ENCODE data around the gene SUPT6H. TPM values are rescaled to one million over a fixed set of nuclear protein-coding genes. Genes with fewer than 3 reads are reported as not detected.

Gene SUPT6H
- total RNA-seq, 1 experiment from 2014 or later: 57.9 TPM

GRCh38 chr17:28749516-28750177 is 87.6 kb downstream of the SUPT6H start:
- DNase-seq (ENCODE audit: low spot score): no peak

GRCh38 chr17:28750178-28751047 is 88.4 kb downstream of the SUPT6H start:
- DNase-seq (ENCODE audit: low spot score): peak; percentile 97

GRCh38 chr17:28751600-28752366 is 89.8 kb downstream of the SUPT6H start:
- no peak for DNase-seq (ENCODE audit: low spot score)

Small RNAs within 50 kb of the gene (small RNA-seq; reads per million reads assigned to genes)
- gene SNORD42A (not detected), gene SNORD42B (not detected), gene SNORD4A (not detected), gene SNORD4B (not detected)

Other genes starting within 250 kb of the SUPT6H start
- not detected in 2 replicates for gene SLC13A2, start 188.6 kb upstream of the SUPT6H start, total RNA-seq (2014; rRNA removed; shearing (Covaris generic))
- not detected in 2 replicates for gene FOXN1, start 155.9 kb upstream of the SUPT6H start, total RNA-seq (2014; rRNA removed; shearing (Covaris generic))
- gene UNC119, start 109.6 kb upstream of the SUPT6H start, total RNA-seq (2014; rRNA removed; shearing (Covaris generic)): 28.9 and 36.7 TPM in 2 replicates
- gene PIGS, start 90.7 kb upstream of the SUPT6H start, total RNA-seq (2014; rRNA removed; shearing (Covaris generic)): 62.5 and 65.8 TPM in 2 replicates
- 43.5 and 46.9 TPM in 2 replicates for gene ALDOC, start 85.3 kb upstream of the SUPT6H start, total RNA-seq (2014; rRNA removed; shearing (Covaris generic))
- 62.5 and 71.2 TPM in 2 replicates for gene SPAG5, start 63.2 kb upstream of the SUPT6H start, total RNA-seq (2014; rRNA removed; shearing (Covaris generic))
- gene RSKR, start 48.0 kb upstream of the SUPT6H start, total RNA-seq (2014; rRNA removed; shearing (Covaris generic)): 11.1 and 12.1 TPM in 2 replicates
- 127 and 129 TPM in 2 replicates for gene BLTP2, start 17.0 kb upstream of the SUPT6H start, total RNA-seq (2014; rRNA removed; shearing (Covaris generic))
- 50.7 and 52.6 TPM in 2 replicates for gene SDF2, start 299 bp upstream of the SUPT6H start, total RNA-seq (2014; rRNA removed; shearing (Covaris generic))
- 1.7 and 3.8 TPM in 2 replicates for gene PROCA1, start 49.7 kb downstream of the SUPT6H start, total RNA-seq (2014; rRNA removed; shearing (Covaris generic))
- gene RAB34, start 55.7 kb downstream of the SUPT6H start, total RNA-seq (2014; rRNA removed; shearing (Covaris generic)): 0.97 TPM in 1 of 2 replicates, not detected in the other
- 601 and 602 TPM in 2 replicates for gene RPL23A, start 57.8 kb downstream of the SUPT6H start, total RNA-seq (2014; rRNA removed; shearing (Covaris generic))
- 30.6 and 44.6 TPM in 2 replicates for gene TLCD1, start 64.0 kb downstream of the SUPT6H start, total RNA-seq (2014; rRNA removed; shearing (Covaris generic))
- gene NEK8, start 66.6 kb downstream of the SUPT6H start, total RNA-seq (2014; rRNA removed; shearing (Covaris generic)): 13.9 and 15.0 TPM in 2 replicates
- 295 and 307 TPM in 2 replicates for gene TRAF4, start 81.8 kb downstream of the SUPT6H start, total RNA-seq (2014; rRNA removed; shearing (Covaris generic))
- 9.5 and 13.0 TPM in 2 replicates for gene FAM222B, start 180.6 kb downstream of the SUPT6H start, total RNA-seq (2014; rRNA removed; shearing (Covaris generic))
- 29.1 and 33.0 TPM in 2 replicates for gene ERAL1, start 192.8 kb downstream of the SUPT6H start, total RNA-seq (2014; rRNA removed; shearing (Covaris generic))
- 49.7 and 55.6 TPM in 2 replicates for gene FLOT2, start 235.5 kb downstream of the SUPT6H start, total RNA-seq (2014; rRNA removed; shearing (Covaris generic))
- 15.2 and 17.6 TPM in 2 replicates for gene DHRS13, start 240.9 kb downstream of the SUPT6H start, total RNA-seq (2014; rRNA removed; shearing (Covaris generic))